GM23338 (cell line): ENCODE results near the gene PLD1. TPM values are rescaled to one million over a fixed set of nuclear protein-coding genes. Genes with fewer than 3 reads are reported as not detected.

Experiments
- ATAC-seq: fragments of 200-7000 bp; cut with Tn5 transposase; 3 replicates; pipeline ENCODE4 v1.9.1; 2020
- DNase-seq: peaks from one replicate; pipeline ENCODE4 v3.0.0-alpha.2; 2015; ENCODE audit warnings: low spot score
- H2AFZ ChIP-seq: fragments of 200-600 bp; sonication (generic); 2 replicates; pipeline ENCODE4 v1.8.0; 2016; ENCODE audit warnings: antibody characterized with exemption, mild to moderate bottlenecking, moderate library complexity
- H3F3A ChIP-seq: fragments of 200-600 bp; sonication (generic); replicated peaks from 2 replicates; pipeline ENCODE4 v1.8.0; 2017; ENCODE audit warnings: antibody characterized with exemption, mixed run types, low read depth
- H3K27ac ChIP-seq: fragments of 200-600 bp; sonication (generic); 2 replicates; pipeline ENCODE4 v1.6.1; 2016; ENCODE audit warnings: low read depth
- H3K27me3 ChIP-seq: fragments of 200-600 bp; sonication (generic); 2 replicates; pipeline ENCODE4 v1.8.0; 2016; ENCODE audit warnings: mild to moderate bottlenecking, mixed run types, moderate library complexity; ENCODE audit not compliant: insufficient read depth
- H3K36me3 ChIP-seq: fragments of 200-600 bp; sonication (generic); 2 replicates; pipeline ENCODE4 v1.8.0; 2016; ENCODE audit warnings: mild to moderate bottlenecking; ENCODE audit not compliant: insufficient read depth
- H3K4me1 ChIP-seq: fragments of 200-600 bp; sonication (generic); 2 replicates; pipeline ENCODE4 v1.8.0; 2016; ENCODE audit warnings: mild to moderate bottlenecking, moderate library complexity; ENCODE audit not compliant: insufficient read depth
- H3K4me2 ChIP-seq: fragments of 200-600 bp; sonication (generic); 2 replicates; pipeline ENCODE4 v1.7.1; 2017; ENCODE audit warnings: mixed run types
- H3K4me3 ChIP-seq: fragments of 200-600 bp; sonication (generic); 2 replicates; pipeline ENCODE4 v1.6.1; 2016; ENCODE audit warnings: mixed run types
- H3K79me2 ChIP-seq: fragments of 200-600 bp; sonication (generic); replicated peaks from 2 replicates; pipeline ENCODE4 v1.8.0; 2017; ENCODE audit warnings: mild to moderate bottlenecking; ENCODE audit not compliant: insufficient read depth
- H3K9me2 ChIP-seq: fragments of 200-600 bp; sonication (generic); 2 replicates; pipeline ENCODE4 v1.8.0; 2017; ENCODE audit not compliant: insufficient read depth
- H4K20me1 ChIP-seq: fragments of 200-600 bp; sonication (generic); replicated peaks from 2 replicates; pipeline ENCODE4 v1.8.0; 2017; ENCODE audit warnings: mild to moderate bottlenecking; ENCODE audit not compliant: insufficient read depth
- H3K27ac Mint-ChIP-seq: 2 replicates; pipeline ENCODE4 v1.8.0; 2020; ENCODE audit warnings: inconsistent platforms, mild to moderate bottlenecking, moderate library complexity, mixed read lengths
- H3K27me3 Mint-ChIP-seq: 3 replicates; pipeline ENCODE4 v1.8.0; 2022; ENCODE audit warnings: low read depth, mild to moderate bottlenecking, moderate library complexity, mixed read lengths, inconsistent platforms; ENCODE audit not compliant: insufficient read depth, poor library complexity
- H3K36me3 Mint-ChIP-seq: 3 replicates; pipeline ENCODE4 v1.8.0; 2021; ENCODE audit warnings: low read depth, mild to moderate bottlenecking, inconsistent platforms, moderate library complexity, mixed read lengths
- H3K4me1 Mint-ChIP-seq: 3 replicates; pipeline ENCODE4 v1.8.0; 2020; ENCODE audit warnings: mild to moderate bottlenecking, inconsistent platforms, mixed read lengths
- H3K4me3 Mint-ChIP-seq: 3 replicates; pipeline ENCODE4 v1.8.0; 2021; ENCODE audit warnings: moderate library complexity, mild to moderate bottlenecking, inconsistent platforms, mixed read lengths
- H3K9me3 Mint-ChIP-seq: 3 replicates; pipeline ENCODE4 v1.8.0; 2020; ENCODE audit warnings: moderate library complexity, mild to moderate bottlenecking, inconsistent platforms, mixed read lengths
- CREB1 ChIP-seq: fragments of 250-450 bp; sonication (Bioruptor Pico); IDR thresholded peaks from 2 replicates; pipeline ENCODE4 v1.5.0; 2020; ENCODE audit warnings: low read depth, mild to moderate bottlenecking, moderate library complexity
- ETS1 ChIP-seq: IDR thresholded peaks from 2 replicates; pipeline ENCODE4 v1.6.1; 2016; ENCODE audit warnings: antibody characterized with exemption
- EZH2 ChIP-seq: fragments of 200-600 bp; sonication (generic); IDR thresholded peaks from one replicate; pipeline ENCODE4 v1.8.0; 2017; ENCODE audit warnings: antibody characterized with exemption, mild to moderate bottlenecking, low read depth; ENCODE audit not compliant: unreplicated experiment
- NANOG ChIP-seq: IDR thresholded peaks from 2 replicates; pipeline ENCODE4 v1.6.1; 2016; ENCODE audit warnings: antibody characterized with exemption, borderline replicate concordance
- REST ChIP-seq: IDR thresholded peaks from one replicate; pipeline ENCODE4 v1.6.1; 2018; ENCODE audit warnings: antibody characterized with exemption; ENCODE audit not compliant: unreplicated experiment
- STAT1 ChIP-seq: IDR thresholded peaks from one replicate; pipeline ENCODE4 v1.6.1; 2016; ENCODE audit warnings: antibody characterized with exemption; ENCODE audit not compliant: unreplicated experiment
- polyA plus RNA-seq: library from polyadenylated mRNA; unstranded; fragments of >200 nt; fragmentation: Nextera tagmentation; extraction: Ambion mirVana; gene quantifications from 2 replicates; pipeline ENCODE4 v1.2.1, GENCODE V29; 2016
- total RNA-seq: library from RNA; depleted of rRNA; stranded (reverse); fragments of >200 nt; shearing (Covaris generic); gene quantifications from 2 replicates; pipeline ENCODE4 v1.2.3, GENCODE V29; 2014
- TF ChIP-seq, protein P1 (sequence below), 2 experiments: fragments of 200-600 bp in 1 of 2; sonication (generic) in 1 of 2; conservative IDR thresholded peaks; 2 replicates each; pipeline versions ENCODE4 v1.5.1 to v1.6.1; 2016 to 2017; ENCODE audit warnings: antibody characterized with exemption in 2 of 2, low read depth in 2 of 2, mild to moderate bottlenecking in 2 of 2, moderate library complexity in 1 of 2
- TF ChIP-seq, protein P2 (sequence below): fragments of 250-450 bp; sonication (Bioruptor Pico); IDR thresholded peaks from 2 replicates; pipeline ENCODE4 v1.5.0; 2020; ENCODE audit warnings: mild to moderate bottlenecking, moderate library complexity

The PLD1 gene
- total and polyA plus RNA-seq, 2 experiments from 2014 or later: 1.4 to 2.2 TPM

DNA sequence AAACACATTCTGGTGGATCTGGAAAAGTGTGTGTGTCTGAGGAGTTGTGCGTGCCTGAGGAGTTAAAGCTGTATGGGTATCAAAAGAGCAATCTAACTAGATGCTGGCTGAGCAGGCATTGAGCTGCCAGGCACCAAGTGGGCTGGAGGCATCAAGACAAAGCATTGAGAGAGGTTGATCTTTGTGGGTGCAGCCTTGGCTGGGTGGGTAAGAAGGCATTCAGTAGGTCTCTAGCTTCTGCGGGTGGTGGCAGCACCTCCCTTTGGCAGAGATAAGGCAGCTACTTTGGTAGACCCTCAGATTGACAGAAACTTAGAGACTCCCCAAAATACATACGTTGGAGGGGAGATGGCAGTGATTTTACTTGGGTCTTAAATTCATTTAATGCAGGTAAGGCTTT, 17.1 kb upstream of the PLD1 start:
- H3K36me3 Mint-ChIP-seq: no peaks in the 10 kb centered on the region
- H2AFZ ChIP-seq: no peak overlapping the region
- no peaks in the 10 kb centered on the region for H3K79me2 ChIP-seq
- TF ChIP-seq STAT1: no peak
- no peak for TF ChIP-seq NANOG
- no peak for TF ChIP-seq ETS1
- TF ChIP-seq, protein P1, sequence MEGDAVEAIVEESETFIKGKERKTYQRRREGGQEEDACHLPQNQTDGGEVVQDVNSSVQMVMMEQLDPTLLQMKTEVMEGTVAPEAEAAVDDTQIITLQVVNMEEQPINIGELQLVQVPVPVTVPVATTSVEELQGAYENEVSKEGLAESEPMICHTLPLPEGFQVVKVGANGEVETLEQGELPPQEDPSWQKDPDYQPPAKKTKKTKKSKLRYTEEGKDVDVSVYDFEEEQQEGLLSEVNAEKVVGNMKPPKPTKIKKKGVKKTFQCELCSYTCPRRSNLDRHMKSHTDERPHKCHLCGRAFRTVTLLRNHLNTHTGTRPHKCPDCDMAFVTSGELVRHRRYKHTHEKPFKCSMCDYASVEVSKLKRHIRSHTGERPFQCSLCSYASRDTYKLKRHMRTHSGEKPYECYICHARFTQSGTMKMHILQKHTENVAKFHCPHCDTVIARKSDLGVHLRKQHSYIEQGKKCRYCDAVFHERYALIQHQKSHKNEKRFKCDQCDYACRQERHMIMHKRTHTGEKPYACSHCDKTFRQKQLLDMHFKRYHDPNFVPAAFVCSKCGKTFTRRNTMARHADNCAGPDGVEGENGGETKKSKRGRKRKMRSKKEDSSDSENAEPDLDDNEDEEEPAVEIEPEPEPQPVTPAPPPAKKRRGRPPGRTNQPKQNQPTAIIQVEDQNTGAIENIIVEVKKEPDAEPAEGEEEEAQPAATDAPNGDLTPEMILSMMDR (conservative IDR thresholded peaks at IDR 0.05; ENCODE audit: low read depth in 2 of 2): peak in 1 of 2 experiments; percentile 20; a peak in 2 of 4 replicates
- no peak for TF ChIP-seq CREB1
- no peak for TF ChIP-seq REST
- no peak for TF ChIP-seq EZH2
- TF ChIP-seq, protein P2, sequence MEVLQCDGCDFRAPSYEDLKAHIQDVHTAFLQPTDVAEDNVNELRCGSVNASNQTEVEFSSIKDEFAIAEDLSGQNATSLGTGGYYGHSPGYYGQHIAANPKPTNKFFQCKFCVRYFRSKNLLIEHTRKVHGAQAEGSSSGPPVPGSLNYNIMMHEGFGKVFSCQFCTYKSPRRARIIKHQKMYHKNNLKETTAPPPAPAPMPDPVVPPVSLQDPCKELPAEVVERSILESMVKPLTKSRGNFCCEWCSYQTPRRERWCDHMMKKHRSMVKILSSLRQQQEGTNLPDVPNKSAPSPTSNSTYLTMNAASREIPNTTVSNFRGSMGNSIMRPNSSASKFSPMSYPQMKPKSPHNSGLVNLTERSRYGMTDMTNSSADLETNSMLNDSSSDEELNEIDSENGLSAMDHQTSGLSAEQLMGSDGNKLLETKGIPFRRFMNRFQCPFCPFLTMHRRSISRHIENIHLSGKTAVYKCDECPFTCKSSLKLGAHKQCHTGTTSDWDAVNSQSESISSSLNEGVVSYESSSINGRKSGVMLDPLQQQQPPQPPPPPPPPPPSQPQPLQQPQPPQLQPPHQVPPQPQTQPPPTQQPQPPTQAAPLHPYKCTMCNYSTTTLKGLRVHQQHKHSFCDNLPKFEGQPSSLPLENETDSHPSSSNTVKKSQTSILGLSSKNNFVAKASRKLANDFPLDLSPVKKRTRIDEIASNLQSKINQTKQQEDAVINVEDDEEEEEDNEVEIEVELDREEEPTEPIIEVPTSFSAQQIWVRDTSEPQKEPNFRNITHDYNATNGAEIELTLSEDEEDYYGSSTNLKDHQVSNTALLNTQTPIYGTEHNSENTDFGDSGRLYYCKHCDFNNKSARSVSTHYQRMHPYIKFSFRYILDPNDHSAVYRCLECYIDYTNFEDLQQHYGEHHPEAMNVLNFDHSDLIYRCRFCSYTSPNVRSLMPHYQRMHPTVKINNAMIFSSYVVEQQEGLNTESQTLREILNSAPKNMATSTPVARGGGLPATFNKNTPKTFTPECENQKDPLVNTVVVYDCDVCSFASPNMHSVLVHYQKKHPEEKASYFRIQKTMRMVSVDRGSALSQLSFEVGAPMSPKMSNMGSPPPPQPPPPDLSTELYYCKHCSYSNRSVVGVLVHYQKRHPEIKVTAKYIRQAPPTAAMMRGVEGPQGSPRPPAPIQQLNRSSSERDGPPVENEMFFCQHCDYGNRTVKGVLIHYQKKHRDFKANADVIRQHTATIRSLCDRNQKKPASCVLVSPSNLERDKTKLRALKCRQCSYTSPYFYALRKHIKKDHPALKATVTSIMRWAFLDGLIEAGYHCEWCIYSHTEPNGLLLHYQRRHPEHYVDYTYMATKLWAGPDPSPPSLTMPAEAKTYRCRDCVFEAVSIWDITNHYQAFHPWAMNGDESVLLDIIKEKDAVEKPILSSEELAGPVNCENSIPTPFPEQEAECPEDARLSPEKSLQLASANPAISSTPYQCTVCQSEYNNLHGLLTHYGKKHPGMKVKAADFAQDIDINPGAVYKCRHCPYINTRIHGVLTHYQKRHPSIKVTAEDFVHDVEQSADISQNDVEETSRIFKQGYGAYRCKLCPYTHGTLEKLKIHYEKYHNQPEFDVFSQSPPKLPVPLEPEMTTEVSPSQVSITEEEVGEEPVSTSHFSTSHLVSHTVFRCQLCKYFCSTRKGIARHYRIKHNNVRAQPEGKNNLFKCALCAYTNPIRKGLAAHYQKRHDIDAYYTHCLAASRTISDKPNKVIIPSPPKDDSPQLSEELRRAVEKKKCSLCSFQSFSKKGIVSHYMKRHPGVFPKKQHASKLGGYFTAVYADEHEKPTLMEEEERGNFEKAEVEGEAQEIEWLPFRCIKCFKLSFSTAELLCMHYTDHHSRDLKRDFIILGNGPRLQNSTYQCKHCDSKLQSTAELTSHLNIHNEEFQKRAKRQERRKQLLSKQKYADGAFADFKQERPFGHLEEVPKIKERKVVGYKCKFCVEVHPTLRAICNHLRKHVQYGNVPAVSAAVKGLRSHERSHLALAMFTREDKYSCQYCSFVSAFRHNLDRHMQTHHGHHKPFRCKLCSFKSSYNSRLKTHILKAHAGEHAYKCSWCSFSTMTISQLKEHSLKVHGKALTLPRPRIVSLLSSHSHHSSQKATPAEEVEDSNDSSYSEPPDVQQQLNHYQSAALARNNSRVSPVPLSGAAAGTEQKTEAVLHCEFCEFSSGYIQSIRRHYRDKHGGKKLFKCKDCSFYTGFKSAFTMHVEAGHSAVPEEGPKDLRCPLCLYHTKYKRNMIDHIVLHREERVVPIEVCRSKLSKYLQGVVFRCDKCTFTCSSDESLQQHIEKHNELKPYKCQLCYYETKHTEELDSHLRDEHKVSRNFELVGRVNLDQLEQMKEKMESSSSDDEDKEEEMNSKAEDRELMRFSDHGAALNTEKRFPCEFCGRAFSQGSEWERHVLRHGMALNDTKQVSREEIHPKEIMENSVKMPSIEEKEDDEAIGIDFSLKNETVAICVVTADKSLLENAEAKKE (CRISPR knock-in tag): no peak
- DNase-seq: no peak
- H3K27ac ChIP-seq: no peak overlapping the region
- peaks cover 17% of the 10 kb centered on the region for H3K4me1 ChIP-seq
- H3F3A ChIP-seq: no peaks in the 10 kb centered on the region
- no peak overlapping the region for H3K27ac Mint-ChIP-seq
- no peaks in the 10 kb centered on the region for H3K9me3 Mint-ChIP-seq
- H3K4me3 ChIP-seq: no peak overlapping the region
- H3K4me1 Mint-ChIP-seq: peaks cover 28% of the 10 kb centered on the region
- H3K9me2 ChIP-seq: peaks cover 7% of the 10 kb centered on the region; the same call in 1 of the 2 replicates
- no peak for ATAC-seq
- peaks cover 2% of the 10 kb centered on the region for H3K27me3 Mint-ChIP-seq
- H4K20me1 ChIP-seq: no peaks in the 10 kb centered on the region
- H3K4me2 ChIP-seq: no peak overlapping the region
- H3K4me3 Mint-ChIP-seq: no peak overlapping the region
- no peaks in the 10 kb centered on the region for H3K36me3 ChIP-seq
- H3K27me3 ChIP-seq: no peaks in the 10 kb centered on the region
